ENCODE results near the gene CHRM3.

DNA sequence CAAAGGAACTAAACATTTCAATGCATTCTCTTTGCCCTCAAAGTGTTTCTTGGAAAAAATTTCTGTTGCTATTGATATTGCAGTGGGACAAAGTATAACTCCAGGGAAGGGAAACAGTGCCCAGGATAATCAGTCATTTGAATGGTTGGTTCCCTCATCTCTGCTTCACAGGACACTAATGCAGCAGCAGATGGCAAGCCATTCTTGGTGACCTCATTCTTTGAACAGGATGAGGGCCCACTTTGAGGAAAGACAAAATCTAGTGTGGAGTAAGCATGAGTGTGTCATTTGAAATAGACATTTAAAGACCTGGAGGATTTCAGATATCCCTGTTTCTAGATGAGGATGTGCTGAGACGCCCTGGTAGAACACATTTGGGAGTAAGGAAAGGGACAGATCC lies 32.3 kb downstream of the CHRM3 start:
- TF ChIP-seq POLR2A (IDR thresholded peaks at IDR 0.05): no peak
- TF ChIP-seq, protein P1, sequence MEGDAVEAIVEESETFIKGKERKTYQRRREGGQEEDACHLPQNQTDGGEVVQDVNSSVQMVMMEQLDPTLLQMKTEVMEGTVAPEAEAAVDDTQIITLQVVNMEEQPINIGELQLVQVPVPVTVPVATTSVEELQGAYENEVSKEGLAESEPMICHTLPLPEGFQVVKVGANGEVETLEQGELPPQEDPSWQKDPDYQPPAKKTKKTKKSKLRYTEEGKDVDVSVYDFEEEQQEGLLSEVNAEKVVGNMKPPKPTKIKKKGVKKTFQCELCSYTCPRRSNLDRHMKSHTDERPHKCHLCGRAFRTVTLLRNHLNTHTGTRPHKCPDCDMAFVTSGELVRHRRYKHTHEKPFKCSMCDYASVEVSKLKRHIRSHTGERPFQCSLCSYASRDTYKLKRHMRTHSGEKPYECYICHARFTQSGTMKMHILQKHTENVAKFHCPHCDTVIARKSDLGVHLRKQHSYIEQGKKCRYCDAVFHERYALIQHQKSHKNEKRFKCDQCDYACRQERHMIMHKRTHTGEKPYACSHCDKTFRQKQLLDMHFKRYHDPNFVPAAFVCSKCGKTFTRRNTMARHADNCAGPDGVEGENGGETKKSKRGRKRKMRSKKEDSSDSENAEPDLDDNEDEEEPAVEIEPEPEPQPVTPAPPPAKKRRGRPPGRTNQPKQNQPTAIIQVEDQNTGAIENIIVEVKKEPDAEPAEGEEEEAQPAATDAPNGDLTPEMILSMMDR (IDR thresholded peaks at IDR 0.05): no peak

Data from Peyer's patch (tissue), 4 donors.